NK-92 treated with Interleukin-12 subunit alpha and Interleukin-12 subunit beta, amount 100 ng/mL, for 24 hours (cell line): ENCODE results near the gene CYB561D2.

Source experiments
- DNase-seq: peaks from one replicate; lab custom pipeline; 2025; lab: John Stamatoyannopoulos, UW

Gene CYB561D2

GRCh38 chr3:50341996-50342650 is 8.5 kb upstream of the CYB561D2 start:
- no peak for DNase-seq

- DNase-seq = no peak
Measured at GRCh38 chr3:50342813-50343633, 7.6 kb upstream of the CYB561D2 start.

- no peak for DNase-seq
Measured at GRCh38 chr3:50345008-50345407, 5.7 kb upstream of the CYB561D2 start.

- DNase-seq = no peak
Measured at GRCh38 chr3:50345586-50346234, 5.0 kb upstream of the CYB561D2 start, which contains the start of gene ZMYND10. Gene ZMYND10 (minus strand): TSS chr3:50345732. CDS start chr3:50345579, 153 bp downstream.

- peak; percentile 42 for DNase-seq
Measured at GRCh38 chr3:50347187-50347813, 3.4 kb upstream of the CYB561D2 start.

GRCh38 chr3:50350213-50350526 is 492 bp upstream of the CYB561D2 start:
- no peak for DNase-seq

GRCh38 chr3:50351323-50351697 is 648 bp downstream of the CYB561D2 start:
- no peak for DNase-seq

GRCh38 chr3:50352781-50353180 is 2.1 kb downstream of the CYB561D2 start:
- DNase-seq = no peak

GRCh38 chr3:50353245-50354004 is 2.8 kb downstream of the CYB561D2 start:
- no peak for DNase-seq

- no peak for DNase-seq
Measured at GRCh38 chr3:50354186-50354764, 3.6 kb downstream of the CYB561D2 start.

- DNase-seq = no peak
Measured at GRCh38 chr3:50354850-50355249, 4.2 kb downstream of the CYB561D2 start.

- DNase-seq = no peak
Measured at GRCh38 chr3:50355829-50356552, 5.3 kb downstream of the CYB561D2 start.

GRCh38 chr3:50356553-50356952 is 5.9 kb downstream of the CYB561D2 start:
- no peak for DNase-seq

GRCh38 chr3:50357481-50357880 is 6.8 kb downstream of the CYB561D2 start:
- no peak for DNase-seq

GRCh38 chr3:50358355-50358910 is 7.8 kb downstream of the CYB561D2 start:
- DNase-seq = no peak

GRCh38 chr3:50358911-50359759 is 8.5 kb downstream of the CYB561D2 start, which contains the start of gene TMEM115:
Gene TMEM115 (minus strand): TSS chr3:50359521. CDS start chr3:50359063, 458 bp downstream.
- DNase-seq = peak; percentile 93

GRCh38 chr3:50359760-50360110 is 9.1 kb downstream of the CYB561D2 start:
- no peak for DNase-seq

- no peak for DNase-seq
Measured at GRCh38 chr3:50364573-50365079, 14.0 kb downstream of the CYB561D2 start.
